ENCODE measurements around the gene RBM44.

DNA sequence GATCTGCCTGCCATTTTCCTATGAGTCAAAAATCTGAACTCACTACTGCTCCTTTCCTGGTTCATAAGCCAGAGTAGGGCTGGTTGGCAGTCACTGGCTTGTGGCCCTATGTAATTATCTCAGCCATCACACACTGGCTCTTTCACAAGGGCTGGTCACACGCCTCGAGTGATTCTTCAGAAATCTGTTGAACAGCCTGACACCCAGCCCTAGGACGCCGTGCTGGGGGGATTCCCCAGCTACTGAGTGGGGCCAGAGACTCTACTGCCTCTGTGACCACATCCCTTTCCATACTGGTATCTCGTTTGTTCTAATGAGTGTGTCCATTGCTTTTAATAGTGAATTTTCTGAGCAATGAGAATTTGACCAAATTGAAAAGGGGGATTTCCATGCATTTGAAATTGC, 45.8 kb upstream of the RBM44 start:
- no peak for TF ChIP-seq POLR2A (IDR thresholded peaks at IDR 0.05)
- TF ChIP-seq, protein P1, sequence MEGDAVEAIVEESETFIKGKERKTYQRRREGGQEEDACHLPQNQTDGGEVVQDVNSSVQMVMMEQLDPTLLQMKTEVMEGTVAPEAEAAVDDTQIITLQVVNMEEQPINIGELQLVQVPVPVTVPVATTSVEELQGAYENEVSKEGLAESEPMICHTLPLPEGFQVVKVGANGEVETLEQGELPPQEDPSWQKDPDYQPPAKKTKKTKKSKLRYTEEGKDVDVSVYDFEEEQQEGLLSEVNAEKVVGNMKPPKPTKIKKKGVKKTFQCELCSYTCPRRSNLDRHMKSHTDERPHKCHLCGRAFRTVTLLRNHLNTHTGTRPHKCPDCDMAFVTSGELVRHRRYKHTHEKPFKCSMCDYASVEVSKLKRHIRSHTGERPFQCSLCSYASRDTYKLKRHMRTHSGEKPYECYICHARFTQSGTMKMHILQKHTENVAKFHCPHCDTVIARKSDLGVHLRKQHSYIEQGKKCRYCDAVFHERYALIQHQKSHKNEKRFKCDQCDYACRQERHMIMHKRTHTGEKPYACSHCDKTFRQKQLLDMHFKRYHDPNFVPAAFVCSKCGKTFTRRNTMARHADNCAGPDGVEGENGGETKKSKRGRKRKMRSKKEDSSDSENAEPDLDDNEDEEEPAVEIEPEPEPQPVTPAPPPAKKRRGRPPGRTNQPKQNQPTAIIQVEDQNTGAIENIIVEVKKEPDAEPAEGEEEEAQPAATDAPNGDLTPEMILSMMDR (IDR thresholded peaks at IDR 0.05 in 4 of 5, conservative IDR thresholded peaks at IDR 0.05 in 1 of 5): no peak

Measured in gastrocnemius medialis (tissue), 4 donors.